Measurements from ENCODE around the gene PGAP3.

Gene PGAP3

DNA sequence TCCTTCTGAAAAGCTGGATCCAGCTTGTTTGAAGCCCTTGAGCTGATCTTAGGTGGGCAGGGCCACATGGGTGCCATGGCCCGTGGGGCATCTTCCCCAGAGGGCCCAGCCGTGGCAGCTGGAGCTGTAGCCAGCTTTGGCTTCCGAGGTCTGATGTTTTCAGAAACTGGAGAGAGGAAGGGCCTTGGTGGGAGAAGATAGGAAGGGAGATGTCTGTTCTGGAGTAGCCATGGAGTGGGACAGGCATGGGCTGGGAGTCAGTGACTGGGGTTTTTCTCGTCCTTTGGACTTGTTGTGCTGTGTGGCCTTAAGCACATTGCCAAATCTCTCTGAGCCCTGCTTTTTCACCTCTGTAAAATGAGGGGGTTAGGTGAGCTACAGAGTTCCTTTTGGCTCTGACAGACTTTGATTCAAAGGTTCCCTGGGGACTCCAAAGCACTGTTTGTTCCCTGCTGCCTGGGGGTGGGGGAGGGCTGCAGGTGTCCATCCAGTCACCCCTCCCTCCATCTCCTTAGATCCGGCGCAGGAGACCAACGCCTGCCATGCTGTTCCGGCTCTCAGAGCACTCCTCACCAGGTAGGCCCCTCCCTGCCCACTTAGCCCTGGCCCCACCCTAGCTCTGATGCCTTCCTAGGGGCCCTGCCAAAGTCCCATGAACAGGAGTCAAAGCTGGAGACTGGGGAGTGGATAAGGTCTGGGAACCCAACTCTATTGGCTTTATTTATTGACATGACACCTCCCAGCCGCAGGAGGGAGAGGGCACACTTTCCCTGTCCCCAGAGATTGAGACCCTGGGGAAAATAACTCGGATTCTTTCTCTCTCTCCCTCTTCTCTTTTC, 59.0 kb downstream of the PGAP3 start:
- TF ChIP-seq, protein P1, sequence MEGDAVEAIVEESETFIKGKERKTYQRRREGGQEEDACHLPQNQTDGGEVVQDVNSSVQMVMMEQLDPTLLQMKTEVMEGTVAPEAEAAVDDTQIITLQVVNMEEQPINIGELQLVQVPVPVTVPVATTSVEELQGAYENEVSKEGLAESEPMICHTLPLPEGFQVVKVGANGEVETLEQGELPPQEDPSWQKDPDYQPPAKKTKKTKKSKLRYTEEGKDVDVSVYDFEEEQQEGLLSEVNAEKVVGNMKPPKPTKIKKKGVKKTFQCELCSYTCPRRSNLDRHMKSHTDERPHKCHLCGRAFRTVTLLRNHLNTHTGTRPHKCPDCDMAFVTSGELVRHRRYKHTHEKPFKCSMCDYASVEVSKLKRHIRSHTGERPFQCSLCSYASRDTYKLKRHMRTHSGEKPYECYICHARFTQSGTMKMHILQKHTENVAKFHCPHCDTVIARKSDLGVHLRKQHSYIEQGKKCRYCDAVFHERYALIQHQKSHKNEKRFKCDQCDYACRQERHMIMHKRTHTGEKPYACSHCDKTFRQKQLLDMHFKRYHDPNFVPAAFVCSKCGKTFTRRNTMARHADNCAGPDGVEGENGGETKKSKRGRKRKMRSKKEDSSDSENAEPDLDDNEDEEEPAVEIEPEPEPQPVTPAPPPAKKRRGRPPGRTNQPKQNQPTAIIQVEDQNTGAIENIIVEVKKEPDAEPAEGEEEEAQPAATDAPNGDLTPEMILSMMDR (IDR thresholded peaks at IDR 0.05; ENCODE audit: low read depth, low read length), result no peak
- no peak overlapping the region for H3K4me3 ChIP-seq (ENCODE audit: low read depth, low read length)

DNA sequence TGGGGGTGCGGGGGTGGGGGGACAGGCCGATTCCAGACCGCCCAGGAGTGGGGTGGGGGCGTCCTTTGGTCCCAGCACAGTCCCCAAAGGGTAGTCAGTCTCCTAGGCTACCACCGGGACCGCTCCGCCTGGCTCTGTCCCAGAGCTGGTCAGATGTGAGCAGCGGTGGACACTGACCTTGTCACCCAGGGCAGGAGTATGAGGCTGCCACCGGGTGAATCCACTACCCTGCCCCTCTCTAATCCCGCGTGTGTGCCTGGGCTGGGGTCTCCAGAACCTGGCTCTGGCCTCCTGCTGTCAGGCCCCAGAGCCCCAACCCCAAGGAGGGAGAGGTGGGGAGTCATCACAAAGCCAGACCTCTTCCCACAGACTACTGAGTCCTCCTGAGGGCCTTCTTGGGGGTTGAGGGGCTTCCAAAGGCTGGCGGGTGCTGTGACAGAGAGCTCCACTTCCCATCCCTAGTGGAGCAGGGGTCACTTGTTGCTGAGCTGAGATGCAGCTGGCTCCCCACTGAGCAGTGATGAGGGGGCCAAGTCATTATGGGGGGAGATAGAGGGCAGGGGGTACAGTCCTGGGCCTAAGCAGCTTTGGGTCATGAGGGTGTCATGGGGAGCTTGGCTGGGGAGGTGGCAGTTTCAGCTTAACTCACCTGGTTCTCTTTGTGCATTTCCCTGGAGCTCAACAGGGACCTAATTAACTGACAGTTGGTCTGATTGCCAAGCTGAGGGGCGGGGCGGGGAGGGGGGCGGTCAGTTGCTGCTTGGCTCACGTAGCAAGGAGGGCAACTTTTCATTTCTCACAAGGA, 59.9 kb downstream of the PGAP3 start:
- no peak overlapping the region for H3K4me3 ChIP-seq (ENCODE audit: low read depth, low read length)
- TF ChIP-seq, protein P1 (IDR thresholded peaks at IDR 0.05; ENCODE audit: low read depth, low read length), result no peak

DNA sequence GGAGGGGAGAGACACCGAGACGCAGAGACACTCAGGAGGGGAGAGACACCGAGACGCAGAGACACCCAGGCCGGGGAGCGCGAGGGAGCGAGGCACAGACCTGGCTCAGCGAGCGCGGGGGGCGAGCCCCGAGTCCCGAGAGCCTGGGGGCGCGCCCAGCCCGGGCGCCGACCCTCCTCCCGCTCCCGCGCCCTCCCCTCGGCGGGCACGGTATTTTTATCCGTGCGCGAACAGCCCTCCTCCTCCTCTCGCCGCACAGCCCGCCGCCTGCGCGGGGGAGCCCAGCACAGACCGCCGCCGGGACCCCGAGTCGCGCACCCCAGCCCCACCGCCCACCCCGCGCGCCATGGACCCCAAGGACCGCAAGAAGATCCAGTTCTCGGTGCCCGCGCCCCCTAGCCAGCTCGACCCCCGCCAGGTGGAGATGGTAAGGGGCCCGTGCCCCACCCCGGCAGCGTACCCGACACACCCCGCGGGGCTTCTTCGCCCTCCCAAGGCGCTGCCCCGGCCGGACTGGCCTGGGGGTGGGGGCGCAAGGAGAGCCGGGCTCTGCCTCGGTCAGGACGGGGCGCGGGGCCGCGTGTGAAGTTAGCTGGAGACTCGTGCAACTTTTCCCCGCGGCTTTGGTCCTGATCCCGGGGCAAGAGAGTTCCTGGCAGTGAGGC, 60.7 kb downstream of the PGAP3 start:
- H3K4me3 ChIP-seq (ENCODE audit: low read depth, low read length), result no peak overlapping the region
- TF ChIP-seq, protein P1 (IDR thresholded peaks at IDR 0.05; ENCODE audit: low read depth, low read length), result no peak

DNA sequence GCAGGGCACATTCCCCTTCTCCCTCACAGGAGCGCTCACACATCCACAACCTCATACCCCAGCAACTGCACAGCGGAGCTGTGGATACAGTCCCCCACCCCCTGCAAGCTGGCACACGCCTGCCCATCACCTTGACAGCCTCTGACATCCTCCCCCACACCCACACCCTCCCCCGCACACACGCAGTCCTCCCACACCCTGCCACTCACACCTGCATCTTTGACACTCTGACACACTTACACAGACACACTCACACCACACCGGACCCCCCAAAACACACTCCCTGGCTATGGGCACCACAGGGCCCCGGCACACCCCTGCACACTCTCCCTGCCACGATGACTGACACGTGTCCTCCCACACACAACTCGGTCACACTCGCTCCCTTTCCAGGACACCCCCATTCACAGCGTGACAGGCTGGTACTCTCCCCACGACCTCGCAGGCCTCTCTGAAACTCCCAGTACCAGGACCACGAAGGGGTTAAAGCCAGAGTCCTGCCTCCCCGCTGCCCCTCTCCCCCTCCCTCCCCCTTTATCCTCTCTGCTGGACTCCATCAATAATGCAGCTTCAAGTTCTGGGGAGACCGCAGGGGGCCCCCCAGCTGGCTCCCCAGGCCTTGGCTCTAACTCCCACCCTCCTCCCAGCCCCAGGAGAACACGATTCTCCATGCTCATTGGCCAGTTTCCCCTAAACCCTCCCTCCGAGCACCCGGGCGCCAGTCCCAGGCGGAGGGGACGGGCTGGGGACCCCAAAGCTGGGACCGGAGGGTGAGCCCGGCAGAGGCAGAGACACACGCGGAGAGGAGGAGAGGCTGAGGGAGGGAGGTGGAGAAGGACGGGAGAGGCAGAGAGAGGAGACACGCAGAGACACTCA, 61.4 kb downstream of the PGAP3 start, which contains the start of gene PPP1R1B:
TSS of gene PPP1R1B (plus strand) at position 782 of the 876 bp plus-strand sequence. CDS start 441 bp downstream, outside the sequence.
- TF ChIP-seq, protein P1 (IDR thresholded peaks at IDR 0.05; ENCODE audit: low read depth, low read length), result no peak
- no peak within 1 kb of the TSS for H3K4me3 ChIP-seq (ENCODE audit: low read depth, low read length)

DNA sequence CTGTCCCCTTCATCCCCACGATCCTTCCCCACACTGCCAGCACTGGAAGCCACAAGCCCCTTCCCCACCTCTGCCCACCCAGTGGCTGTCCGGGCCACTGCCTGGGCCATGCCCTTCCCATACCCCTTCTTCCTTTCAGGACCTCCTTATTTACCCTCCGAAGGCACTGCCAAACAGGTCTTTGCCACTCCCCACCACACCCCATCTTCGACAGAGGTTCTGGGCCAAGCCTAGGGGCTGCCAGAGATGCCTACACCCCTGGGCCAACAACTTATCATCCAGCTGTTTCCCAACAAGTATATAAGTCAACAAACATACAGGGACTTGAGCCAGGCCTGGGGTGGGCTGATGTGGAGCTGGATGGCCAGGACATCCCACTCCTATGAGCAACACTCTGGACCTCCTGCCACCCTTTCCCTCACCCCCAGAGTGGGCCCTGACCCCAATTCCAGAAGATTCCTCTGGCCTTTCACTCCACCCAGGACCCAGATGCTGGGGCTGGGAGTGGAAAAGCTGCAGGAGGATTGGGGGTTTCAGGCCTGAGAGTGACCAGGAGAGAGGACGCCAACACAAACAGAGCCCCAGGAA, 62.6 kb downstream of the PGAP3 start:
- no peak overlapping the region for H3K4me3 ChIP-seq (ENCODE audit: low read depth, low read length)
- TF ChIP-seq, protein P1 (IDR thresholded peaks at IDR 0.05; ENCODE audit: low read depth, low read length), result no peak

DNA sequence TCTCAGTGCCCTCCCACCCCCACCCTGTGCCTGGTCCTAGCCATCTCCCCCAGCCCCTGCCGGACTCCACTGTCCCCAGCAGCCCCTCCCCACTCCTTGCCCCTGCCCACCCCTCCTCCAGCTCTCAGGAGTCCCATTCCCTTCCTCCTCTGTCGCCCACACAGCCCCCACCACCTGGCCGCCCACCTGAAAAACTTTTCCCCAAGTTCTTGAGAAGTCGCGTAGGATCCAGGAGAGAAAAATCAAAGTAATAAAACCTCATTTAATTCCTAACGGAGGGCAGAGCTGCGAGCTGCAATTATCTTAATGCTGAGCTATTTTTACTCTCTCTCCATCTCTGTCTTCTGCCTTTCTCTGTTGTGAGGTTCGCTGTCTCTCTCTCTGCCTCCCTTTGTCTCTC, 63.5 kb downstream of the PGAP3 start:
- no peak overlapping the region for H3K4me3 ChIP-seq (ENCODE audit: low read depth, low read length)
- TF ChIP-seq, protein P1 (IDR thresholded peaks at IDR 0.05; ENCODE audit: low read depth, low read length), result no peak

All from WI38 (cell line).